ENCODE measurements around the gene CAMK4. TPM values are rescaled to one million over a fixed set of nuclear protein-coding genes. Genes with fewer than 3 reads are reported as not detected.
A peak's percentile ranks its signal among the peaks of the same experiment; 100 is the strongest.

CAMK4 gene
- polyA plus RNA-seq, 3 donors = 4.1 to 6.8 (median 5.9) TPM

GRCh38 chr5:111439473-111440075 lies 215.4 kb downstream of the CAMK4 start:
- DNase-seq (ENCODE audit: extremely low read depth in 1 of 11, low read depth in 9 of 11, low spot score in 4 of 11) = no peak

GRCh38 chr5:111447099-111447498 lies 222.9 kb downstream of the CAMK4 start:
- no peak for DNase-seq (ENCODE audit: extremely low read depth in 1 of 11, low read depth in 9 of 11, low spot score in 4 of 11)

GRCh38 chr5:111447822-111448221 lies 223.6 kb downstream of the CAMK4 start:
- DNase-seq (ENCODE audit: extremely low read depth in 1 of 11, low read depth in 9 of 11, low spot score in 4 of 11) = no peak

- no peak for DNase-seq (ENCODE audit: extremely low read depth in 1 of 11, low read depth in 9 of 11, low spot score in 4 of 11)
Observed at GRCh38 chr5:111453295-111453694, 229.1 kb downstream of the CAMK4 start.

- DNase-seq (ENCODE audit: extremely low read depth in 1 of 11, low read depth in 9 of 11, low spot score in 4 of 11) = no peak
Observed at GRCh38 chr5:111453747-111454146, 229.6 kb downstream of the CAMK4 start.

GRCh38 chr5:111454198-111454622 lies 230.0 kb downstream of the CAMK4 start:
- peak in 8 of 11 donors; percentile 16 to 44 (median 34) for DNase-seq (ENCODE audit: extremely low read depth in 1 of 11, low read depth in 9 of 11, low spot score in 4 of 11)

GRCh38 chr5:111454776-111455175 lies 230.6 kb downstream of the CAMK4 start:
- DNase-seq (ENCODE audit: extremely low read depth in 1 of 11, low read depth in 9 of 11, low spot score in 4 of 11) = peak in 3 of 11 donors; percentile 7 to 41 (median 12)

GRCh38 chr5:111461255-111461671 lies 237.1 kb downstream of the CAMK4 start:
- DNase-seq (ENCODE audit: extremely low read depth in 1 of 11, low read depth in 9 of 11, low spot score in 4 of 11) = peak in 1 of 11 donors; percentile 18

GRCh38 chr5:111461934-111462333 lies 237.8 kb downstream of the CAMK4 start:
- no peak for DNase-seq (ENCODE audit: extremely low read depth in 1 of 11, low read depth in 9 of 11, low spot score in 4 of 11)

GRCh38 chr5:111463311-111463710 lies 239.1 kb downstream of the CAMK4 start:
- DNase-seq (ENCODE audit: extremely low read depth in 1 of 11, low read depth in 9 of 11, low spot score in 4 of 11) = no peak

- no peak for DNase-seq (ENCODE audit: extremely low read depth in 1 of 11, low read depth in 9 of 11, low spot score in 4 of 11)
Observed at GRCh38 chr5:111469293-111469896, 245.2 kb downstream of the CAMK4 start.

- no peak for DNase-seq (ENCODE audit: extremely low read depth in 1 of 11, low read depth in 9 of 11, low spot score in 4 of 11)
Observed at GRCh38 chr5:111469903-111470302, 245.7 kb downstream of the CAMK4 start.

GRCh38 chr5:111472096-111472495 lies 247.9 kb downstream of the CAMK4 start:
- no peak for DNase-seq (ENCODE audit: extremely low read depth in 1 of 11, low read depth in 9 of 11, low spot score in 4 of 11)

- no peak for DNase-seq (ENCODE audit: extremely low read depth in 1 of 11, low read depth in 9 of 11, low spot score in 4 of 11)
Observed at GRCh38 chr5:111472579-111472978, 248.4 kb downstream of the CAMK4 start.

- DNase-seq (ENCODE audit: extremely low read depth in 1 of 11, low read depth in 9 of 11, low spot score in 4 of 11) = no peak
Observed at GRCh38 chr5:111478266-111478665, 254.1 kb downstream of the CAMK4 start.

- no peak for DNase-seq (ENCODE audit: extremely low read depth in 1 of 11, low read depth in 9 of 11, low spot score in 4 of 11)
Observed at GRCh38 chr5:111478898-111479297, 254.7 kb downstream of the CAMK4 start.

- DNase-seq (ENCODE audit: extremely low read depth in 1 of 11, low read depth in 9 of 11, low spot score in 4 of 11) = no peak
Observed at GRCh38 chr5:111480346-111480745, 256.2 kb downstream of the CAMK4 start.

- DNase-seq (ENCODE audit: extremely low read depth in 1 of 11, low read depth in 9 of 11, low spot score in 4 of 11) = no peak
Observed at GRCh38 chr5:111486055-111486454, 261.9 kb downstream of the CAMK4 start.

GRCh38 chr5:111486926-111487325 lies 262.7 kb downstream of the CAMK4 start:
- DNase-seq (ENCODE audit: extremely low read depth in 1 of 11, low read depth in 9 of 11, low spot score in 4 of 11) = no peak

- DNase-seq (ENCODE audit: extremely low read depth in 1 of 11, low read depth in 9 of 11, low spot score in 4 of 11) = no peak
Observed at GRCh38 chr5:111488353-111488752, 264.2 kb downstream of the CAMK4 start.

- DNase-seq (ENCODE audit: extremely low read depth in 1 of 11, low read depth in 9 of 11, low spot score in 4 of 11) = no peak
Observed at GRCh38 chr5:111493031-111493430, 268.8 kb downstream of the CAMK4 start.

Measured in renal cortex interstitium (tissue), 11 donors.